WTC11 (cell line): ENCODE results near the gene PROK1.

Source experiments
- JUN ChIP-seq: sonication (generic); formaldehyde crosslinking; IDR thresholded peaks from 2 replicates; pipeline ENCODE4 v1.8.0; 2023; ENCODE audit warnings: mild to moderate bottlenecking, missing genetic modification reagents
- MLX ChIP-seq: sonication (generic); formaldehyde crosslinking; IDR thresholded peaks from 2 replicates; pipeline ENCODE4 v1.8.1; 2023; ENCODE audit warnings: mild to moderate bottlenecking, missing genetic modification reagents, moderate library complexity
- NFYB ChIP-seq: sonication (generic); formaldehyde crosslinking; conservative IDR thresholded peaks from 2 replicates; pipeline ENCODE4 v1.8.0; 2022; ENCODE audit warnings: low read depth, missing genetic modification reagents
- TEAD4 ChIP-seq: sonication (generic); formaldehyde crosslinking; IDR thresholded peaks from 2 replicates; pipeline ENCODE4 v1.8.0; 2022; ENCODE audit warnings: mild to moderate bottlenecking, missing genetic modification reagents
- ZNF138 ChIP-seq: sonication (generic); formaldehyde crosslinking; conservative IDR thresholded peaks from 2 replicates; pipeline ENCODE4 v1.8.1; 2022; ENCODE audit warnings: mild to moderate bottlenecking, moderate library complexity, missing genetic modification reagents
- TF ChIP-seq, protein P1 (sequence below): fragments of 200-600 bp; IDR thresholded peaks from 2 replicates; pipeline ENCODE4 v1.8.0; 2022; ENCODE audit warnings: antibody characterized with exemption
- TF ChIP-seq, protein P2 (sequence below): sonication (generic); formaldehyde crosslinking; conservative IDR thresholded peaks from 2 replicates; pipeline ENCODE4 v1.8.1; 2022; ENCODE audit warnings: mild to moderate bottlenecking, missing genetic modification reagents
- TF ChIP-seq, protein P3 (sequence below): sonication (generic); formaldehyde crosslinking; conservative IDR thresholded peaks from 2 replicates; pipeline ENCODE4 v1.8.1; 2023; ENCODE audit warnings: mild to moderate bottlenecking, low read depth, missing genetic modification reagents, moderate library complexity
- TF ChIP-seq, protein P4 (sequence below): sonication (generic); formaldehyde crosslinking; IDR thresholded peaks from 2 replicates; pipeline ENCODE4 v1.8.1; 2023; ENCODE audit warnings: mild to moderate bottlenecking, missing genetic modification reagents, moderate library complexity
- TF ChIP-seq, protein P5 (sequence below): sonication (generic); formaldehyde crosslinking; IDR thresholded peaks from 2 replicates; pipeline ENCODE4 v1.8.0; 2023; ENCODE audit warnings: missing genetic modification reagents

- TF ChIP-seq, protein P1, sequence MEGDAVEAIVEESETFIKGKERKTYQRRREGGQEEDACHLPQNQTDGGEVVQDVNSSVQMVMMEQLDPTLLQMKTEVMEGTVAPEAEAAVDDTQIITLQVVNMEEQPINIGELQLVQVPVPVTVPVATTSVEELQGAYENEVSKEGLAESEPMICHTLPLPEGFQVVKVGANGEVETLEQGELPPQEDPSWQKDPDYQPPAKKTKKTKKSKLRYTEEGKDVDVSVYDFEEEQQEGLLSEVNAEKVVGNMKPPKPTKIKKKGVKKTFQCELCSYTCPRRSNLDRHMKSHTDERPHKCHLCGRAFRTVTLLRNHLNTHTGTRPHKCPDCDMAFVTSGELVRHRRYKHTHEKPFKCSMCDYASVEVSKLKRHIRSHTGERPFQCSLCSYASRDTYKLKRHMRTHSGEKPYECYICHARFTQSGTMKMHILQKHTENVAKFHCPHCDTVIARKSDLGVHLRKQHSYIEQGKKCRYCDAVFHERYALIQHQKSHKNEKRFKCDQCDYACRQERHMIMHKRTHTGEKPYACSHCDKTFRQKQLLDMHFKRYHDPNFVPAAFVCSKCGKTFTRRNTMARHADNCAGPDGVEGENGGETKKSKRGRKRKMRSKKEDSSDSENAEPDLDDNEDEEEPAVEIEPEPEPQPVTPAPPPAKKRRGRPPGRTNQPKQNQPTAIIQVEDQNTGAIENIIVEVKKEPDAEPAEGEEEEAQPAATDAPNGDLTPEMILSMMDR = no peak
- TF ChIP-seq ZNF138 (CRISPR knock-in tag) = no peak
- TF ChIP-seq TEAD4 = no peak
- TF ChIP-seq MLX (CRISPR knock-in tag) = no peak
- TF ChIP-seq, protein P2, sequence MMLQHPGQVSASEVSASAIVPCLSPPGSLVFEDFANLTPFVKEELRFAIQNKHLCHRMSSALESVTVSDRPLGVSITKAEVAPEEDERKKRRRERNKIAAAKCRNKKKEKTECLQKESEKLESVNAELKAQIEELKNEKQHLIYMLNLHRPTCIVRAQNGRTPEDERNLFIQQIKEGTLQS (CRISPR knock-in tag) = no peak
- TF ChIP-seq, protein P3, sequence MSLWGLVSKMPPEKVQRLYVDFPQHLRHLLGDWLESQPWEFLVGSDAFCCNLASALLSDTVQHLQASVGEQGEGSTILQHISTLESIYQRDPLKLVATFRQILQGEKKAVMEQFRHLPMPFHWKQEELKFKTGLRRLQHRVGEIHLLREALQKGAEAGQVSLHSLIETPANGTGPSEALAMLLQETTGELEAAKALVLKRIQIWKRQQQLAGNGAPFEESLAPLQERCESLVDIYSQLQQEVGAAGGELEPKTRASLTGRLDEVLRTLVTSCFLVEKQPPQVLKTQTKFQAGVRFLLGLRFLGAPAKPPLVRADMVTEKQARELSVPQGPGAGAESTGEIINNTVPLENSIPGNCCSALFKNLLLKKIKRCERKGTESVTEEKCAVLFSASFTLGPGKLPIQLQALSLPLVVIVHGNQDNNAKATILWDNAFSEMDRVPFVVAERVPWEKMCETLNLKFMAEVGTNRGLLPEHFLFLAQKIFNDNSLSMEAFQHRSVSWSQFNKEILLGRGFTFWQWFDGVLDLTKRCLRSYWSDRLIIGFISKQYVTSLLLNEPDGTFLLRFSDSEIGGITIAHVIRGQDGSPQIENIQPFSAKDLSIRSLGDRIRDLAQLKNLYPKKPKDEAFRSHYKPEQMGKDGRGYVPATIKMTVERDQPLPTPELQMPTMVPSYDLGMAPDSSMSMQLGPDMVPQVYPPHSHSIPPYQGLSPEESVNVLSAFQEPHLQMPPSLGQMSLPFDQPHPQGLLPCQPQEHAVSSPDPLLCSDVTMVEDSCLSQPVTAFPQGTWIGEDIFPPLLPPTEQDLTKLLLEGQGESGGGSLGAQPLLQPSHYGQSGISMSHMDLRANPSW (CRISPR knock-in tag) = no peak
- TF ChIP-seq, protein P4, sequence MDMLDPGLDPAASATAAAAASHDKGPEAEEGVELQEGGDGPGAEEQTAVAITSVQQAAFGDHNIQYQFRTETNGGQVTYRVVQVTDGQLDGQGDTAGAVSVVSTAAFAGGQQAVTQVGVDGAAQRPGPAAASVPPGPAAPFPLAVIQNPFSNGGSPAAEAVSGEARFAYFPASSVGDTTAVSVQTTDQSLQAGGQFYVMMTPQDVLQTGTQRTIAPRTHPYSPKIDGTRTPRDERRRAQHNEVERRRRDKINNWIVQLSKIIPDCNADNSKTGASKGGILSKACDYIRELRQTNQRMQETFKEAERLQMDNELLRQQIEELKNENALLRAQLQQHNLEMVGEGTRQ (CRISPR knock-in tag) = no peak
- TF ChIP-seq, protein P5, sequence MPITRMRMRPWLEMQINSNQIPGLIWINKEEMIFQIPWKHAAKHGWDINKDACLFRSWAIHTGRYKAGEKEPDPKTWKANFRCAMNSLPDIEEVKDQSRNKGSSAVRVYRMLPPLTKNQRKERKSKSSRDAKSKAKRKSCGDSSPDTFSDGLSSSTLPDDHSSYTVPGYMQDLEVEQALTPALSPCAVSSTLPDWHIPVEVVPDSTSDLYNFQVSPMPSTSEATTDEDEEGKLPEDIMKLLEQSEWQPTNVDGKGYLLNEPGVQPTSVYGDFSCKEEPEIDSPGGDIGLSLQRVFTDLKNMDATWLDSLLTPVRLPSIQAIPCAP (CRISPR knock-in tag) = no peak
- TF ChIP-seq JUN = no peak
- no peak for TF ChIP-seq NFYB (CRISPR knock-in tag)
Observed at GRCh38 chr1:110482662-110483307, 31.8 kb downstream of the PROK1 start.
